KOPT-K1 (cell line): Measurements from ENCODE around the gene KCNE5.
"Not testable (repeated sequence)": the region's sequence is repeated elsewhere in the genome, so short reads cannot be mapped to it uniquely, and the experiment has no call there.

Experiments used
- H3K27ac ChIP-seq: fragments of 200-600 bp; sonication (generic); 2 replicates; pipeline ENCODE4 v1.5.1; 2016; ENCODE audit warnings: antibody characterized with exemption, mild to moderate bottlenecking, low read depth, low read length; ENCODE audit not compliant: poor library complexity, severe bottlenecking
- H3K36me3 ChIP-seq: fragments of 200-600 bp; sonication (generic); 2 replicates; pipeline ENCODE4 v1.5.1; 2017; ENCODE audit warnings: antibody characterized with exemption, mild to moderate bottlenecking, low read length, moderate library complexity; ENCODE audit not compliant: insufficient read depth
- H3K9me3 ChIP-seq: fragments of 200-600 bp; sonication (generic); 2 replicates; pipeline ENCODE4 v1.5.1; 2017; ENCODE audit warnings: antibody characterized with exemption, low read length, mild to moderate bottlenecking; ENCODE audit not compliant: insufficient read depth, poor library complexity, severe bottlenecking

The KCNE5 gene

GRCh38 chrX:109624641-109625616 is at the start of gene KCNE5:
TSS of gene KCNE5 (minus strand) at chrX:109625172. CDS start at chrX:109625020, 152 bp downstream.
- H3K9me3 ChIP-seq, result no peaks in the 10 kb centered on the region
- H3K36me3 ChIP-seq, result no peaks in the 10 kb centered on the region
- no peak within 1 kb of the TSS for H3K27ac ChIP-seq

GRCh38 chrX:109672239-109672638 is 47.3 kb upstream of the KCNE5 start:
- Histone ChIP-seq H3K9me3 (no peaks in the 10 kb centered on the region), H3K36me3 (peaks cover 64% of the 10 kb centered on the region), H3K27ac (no peak overlapping the region)

GRCh38 chrX:109671170-109671569 is 46.2 kb upstream of the KCNE5 start:
- H3K9me3 ChIP-seq, H3K27ac ChIP-seq: not testable (repeated sequence)
- H3K36me3 ChIP-seq, result peaks cover 69% of the 10 kb centered on the region

GRCh38 chrX:109667986-109668385 is 43.0 kb upstream of the KCNE5 start:
- Histone ChIP-seq H3K27ac (no peak overlapping the region), H3K36me3 (peaks cover 69% of the 10 kb centered on the region), H3K9me3 (no peaks in the 10 kb centered on the region)

GRCh38 chrX:109660435-109661143 is 35.6 kb upstream of the KCNE5 start:
- Histone ChIP-seq H3K27ac (no peak overlapping the region), H3K36me3 (peaks cover 82% of the 10 kb centered on the region), H3K9me3 (no peaks in the 10 kb centered on the region)

- peaks cover 71% of the 10 kb centered on the region for H3K36me3 ChIP-seq
- H3K9me3 ChIP-seq, result no peaks in the 10 kb centered on the region
Measured at GRCh38 chrX:109658391-109658790, 33.4 kb upstream of the KCNE5 start.

GRCh38 chrX:109657364-109657763 is 32.4 kb upstream of the KCNE5 start:
- H3K36me3 ChIP-seq, result peaks cover 61% of the 10 kb centered on the region

More at GRCh38 chrX:109658391-109658790, 33.4 kb upstream of the KCNE5 start:
- no peak overlapping the region for H3K27ac ChIP-seq

GRCh38 chrX:109656774-109657173 is 31.8 kb upstream of the KCNE5 start:
- H3K27ac ChIP-seq, result no peak overlapping the region
- peaks cover 61% of the 10 kb centered on the region for H3K36me3 ChIP-seq
- no peaks in the 10 kb centered on the region for H3K9me3 ChIP-seq

More at GRCh38 chrX:109657364-109657763, 32.4 kb upstream of the KCNE5 start:
- not testable (repeated sequence) for H3K9me3 ChIP-seq, H3K27ac ChIP-seq

GRCh38 chrX:109655502-109656201 is 30.7 kb upstream of the KCNE5 start:
- H3K27ac ChIP-seq, result no peak overlapping the region
- peaks cover 54% of the 10 kb centered on the region for H3K36me3 ChIP-seq
- no peaks in the 10 kb centered on the region for H3K9me3 ChIP-seq

- Histone ChIP-seq H3K27ac (no peak overlapping the region), H3K9me3 (no peaks in the 10 kb centered on the region), H3K36me3 (peaks cover 44% of the 10 kb centered on the region)
Measured at GRCh38 chrX:109654516-109655109, 29.6 kb upstream of the KCNE5 start.

GRCh38 chrX:109644671-109645070 is 19.7 kb upstream of the KCNE5 start:
- H3K36me3 ChIP-seq, H3K9me3 ChIP-seq, H3K27ac ChIP-seq: not testable (repeated sequence)

- Histone ChIP-seq H3K36me3 (peaks cover 5% of the 10 kb centered on the region; the same call in 1 of the 2 replicates), H3K27ac (no peak overlapping the region), H3K9me3 (no peaks in the 10 kb centered on the region)
Measured at GRCh38 chrX:109643687-109644086, 18.7 kb upstream of the KCNE5 start.

- Histone ChIP-seq H3K36me3 (no peaks in the 10 kb centered on the region), H3K27ac (no peak overlapping the region), H3K9me3 (no peaks in the 10 kb centered on the region)
Measured at GRCh38 chrX:109638158-109638557, 13.2 kb upstream of the KCNE5 start.

GRCh38 chrX:109637477-109637876 is 12.5 kb upstream of the KCNE5 start:
- not testable (repeated sequence) for H3K9me3 ChIP-seq, H3K27ac ChIP-seq, H3K36me3 ChIP-seq
